H9 (cell line): ENCODE results near the gene ATM. TPM values are rescaled to one million over a fixed set of nuclear protein-coding genes. Genes with fewer than 3 reads are reported as not detected.

Source experiments
- DNase-seq: peaks from one replicate; pipeline ENCODE4 v3.0.0-alpha.2; 2017
- H2AFZ ChIP-seq: one replicate; pipeline ENCODE4 v1.6.1; 2013; ENCODE audit warnings: mild to moderate bottlenecking, low read length, control low read depth, moderate library complexity
- H2AK5ac ChIP-seq: 2 replicates; pipeline ENCODE4 v1.6.1; 2013; ENCODE audit warnings: low read length, control low read depth, mixed read lengths; ENCODE audit not compliant: insufficient read length
- H2BK120ac ChIP-seq: one replicate; pipeline ENCODE4 v1.6.1; 2013; ENCODE audit warnings: low read depth, mild to moderate bottlenecking, low read length, control low read depth, inconsistent platforms; ENCODE audit not compliant: poor library complexity, severe bottlenecking
- H2BK12ac ChIP-seq: 2 replicates; pipeline ENCODE4 v1.6.1; 2013; ENCODE audit warnings: low read length, control low read depth, mixed read lengths, low read depth; ENCODE audit not compliant: insufficient read length
- H2BK15ac ChIP-seq: 2 replicates; pipeline ENCODE4 v1.6.1; 2013; ENCODE audit warnings: low read depth, low read length, control low read depth
- H2BK20ac ChIP-seq: one replicate; pipeline ENCODE4 v1.6.1; 2013; ENCODE audit warnings: low read depth, mild to moderate bottlenecking, low read length, control low read depth, inconsistent platforms; ENCODE audit not compliant: poor library complexity, severe bottlenecking
- H2BK5ac ChIP-seq: 2 replicates; pipeline ENCODE4 v1.6.1; 2013; ENCODE audit warnings: low read length, control low read depth, mixed read lengths; ENCODE audit not compliant: insufficient read length
- H3K14ac ChIP-seq: 2 replicates; pipeline ENCODE4 v1.6.1; 2013; ENCODE audit warnings: low read length, control low read depth; ENCODE audit not compliant: insufficient read depth
- H3K18ac ChIP-seq: 2 replicates; pipeline ENCODE4 v1.6.1; 2013; ENCODE audit warnings: low read depth, mild to moderate bottlenecking, mixed read lengths, low read length, control low read depth; ENCODE audit not compliant: insufficient read length
- H3K23ac ChIP-seq: 2 replicates; pipeline ENCODE4 v1.6.1; 2013; ENCODE audit warnings: low read length, control low read depth, mixed read lengths, low read depth; ENCODE audit not compliant: insufficient read length
- H3K23me2 ChIP-seq: 2 replicates; pipeline ENCODE4 v1.6.1; 2013; ENCODE audit warnings: low read depth, mild to moderate bottlenecking, mixed read lengths, low read length, control low read depth; ENCODE audit not compliant: insufficient read length, poor library complexity, severe bottlenecking
- H3K27ac ChIP-seq: 2 replicates; pipeline ENCODE4 v1.5.1; 2013; ENCODE audit warnings: low read length, control low read depth, mixed read lengths, low read depth; ENCODE audit not compliant: insufficient read length
- H3K27me3 ChIP-seq: 2 replicates; pipeline ENCODE4 v1.6.1; 2013; ENCODE audit warnings: low read length, control low read depth, inconsistent platforms; ENCODE audit not compliant: insufficient read depth
- H3K4ac ChIP-seq: 2 replicates; pipeline ENCODE4 v1.6.1; 2013; ENCODE audit warnings: low read depth, mild to moderate bottlenecking, control low read depth, inconsistent platforms, low read length, moderate library complexity
- H3K4me1 ChIP-seq: 2 replicates; pipeline ENCODE4 v1.6.1; 2013; ENCODE audit warnings: low read length, control low read depth, inconsistent platforms; ENCODE audit not compliant: insufficient read depth
- H3K4me2 ChIP-seq: 2 replicates; pipeline ENCODE4 v1.6.1; 2013; ENCODE audit warnings: low read length, control low read depth, mixed read lengths; ENCODE audit not compliant: insufficient read length, insufficient read depth
- H3K56ac ChIP-seq: 2 replicates; pipeline ENCODE4 v1.6.1; 2013; ENCODE audit warnings: low read depth, mild to moderate bottlenecking, mixed read lengths, low read length, control low read depth; ENCODE audit not compliant: insufficient read length
- H3K79me1 ChIP-seq: 2 replicates; pipeline ENCODE4 v1.6.1; 2013; ENCODE audit warnings: low read depth, mild to moderate bottlenecking, moderate library complexity, low read length, control low read depth, inconsistent platforms; ENCODE audit not compliant: insufficient read depth, poor library complexity, severe bottlenecking
- H3K79me2 ChIP-seq: 2 replicates; pipeline ENCODE4 v1.6.1; 2013; ENCODE audit warnings: low read length, control low read depth, inconsistent platforms; ENCODE audit not compliant: insufficient read depth
- H3K9ac ChIP-seq: 2 replicates; pipeline ENCODE4 v1.6.1; 2013; ENCODE audit warnings: low read length, control low read depth, mixed read lengths; ENCODE audit not compliant: insufficient read length; ENCODE audit errors: extremely low read depth
- H3K9me3 ChIP-seq: one replicate; pipeline ENCODE4 v1.6.1; 2013; ENCODE audit warnings: low read depth, low read length, inconsistent platforms; ENCODE audit not compliant: control insufficient read depth
- H3T11ph ChIP-seq: one replicate; pipeline ENCODE4 v1.6.1; 2013; ENCODE audit warnings: mild to moderate bottlenecking, low read length, control low read depth, inconsistent platforms
- H4K20me1 ChIP-seq: one replicate; pipeline ENCODE4 v1.6.1; 2013; ENCODE audit not compliant: control insufficient read depth, insufficient read length, insufficient read depth
- H4K5ac ChIP-seq: 2 replicates; pipeline ENCODE4 v1.6.1; 2013; ENCODE audit warnings: low read depth, mild to moderate bottlenecking, mixed read lengths, low read length, control low read depth; ENCODE audit not compliant: insufficient read length
- H4K8ac ChIP-seq: replicated peaks from 2 replicates; pipeline ENCODE4 v1.6.1; 2013; ENCODE audit warnings: low read length, control low read depth, mixed read lengths, low read depth; ENCODE audit not compliant: insufficient read length
- H4K91ac ChIP-seq: 2 replicates; pipeline ENCODE4 v1.6.1; 2013; ENCODE audit warnings: low read depth, mild to moderate bottlenecking, moderate library complexity, mixed read lengths, low read length, control low read depth; ENCODE audit not compliant: insufficient read length
- H3K27ac Mint-ChIP-seq, 3 experiments: 2 replicates in 2 of 3; 3 replicates in 1 of 3; pipeline ENCODE4 v1.8.0; 2020 to 2021; ENCODE audit warnings: mixed read lengths in 3 of 3, mild to moderate bottlenecking in 1 of 3, moderate library complexity in 1 of 3
- H3K27me3 Mint-ChIP-seq: 2 replicates; pipeline ENCODE4 v1.8.0; 2021; ENCODE audit warnings: low read depth, mild to moderate bottlenecking, moderate library complexity, mixed read lengths
- H3K36me3 Mint-ChIP-seq, 3 experiments: 2 replicates in 2 of 3; 3 replicates in 1 of 3; pipeline ENCODE4 v1.8.0; 2020 to 2021; ENCODE audit warnings: low read depth in 3 of 3, mixed read lengths in 3 of 3; ENCODE audit not compliant: insufficient read depth in 1 of 3
- H3K4me1 Mint-ChIP-seq, 2 experiments: 2 replicates each; pipeline ENCODE4 v1.8.0; 2020; ENCODE audit warnings: mixed read lengths in 2 of 2
- H3K4me3 Mint-ChIP-seq, 2 experiments: 2 replicates in 1 of 2; 3 replicates in 1 of 2; pipeline ENCODE4 v1.8.0; 2020 to 2021; ENCODE audit warnings: mild to moderate bottlenecking in 2 of 2, mixed read lengths in 2 of 2, moderate library complexity in 1 of 2
- H3K9me3 Mint-ChIP-seq, 2 experiments: 2 replicates in 1 of 2; 3 replicates in 1 of 2; pipeline ENCODE4 v1.8.0; 2020; ENCODE audit warnings: mild to moderate bottlenecking in 2 of 2, mixed read lengths in 2 of 2, moderate library complexity in 1 of 2
- CTCF ChIP-seq: fragments of 200-600 bp; sonication (generic); conservative IDR thresholded peaks from 3 replicates; pipeline ENCODE4 v1.8.0; 2021; ENCODE audit warnings: antibody characterized with exemption, mild to moderate bottlenecking
- WGBS: extraction: QIAGEN DNeasy Blood & Tissue Kit; methylation state at CpG from one replicate; pipeline ENCODE4 v1.1.7; 2013; ENCODE audit warnings: missing lambda C conversion rate, low lambda C conversion rate, mixed read lengths; ENCODE audit not compliant: insufficient read length; ENCODE audit errors: extremely low coverage; 5-methylcytosine and 5-hydroxymethylcytosine counted together
- total RNA-seq: library from RNA; stranded (reverse); gene quantifications from 2 replicates; pipeline ENCODE4 v1.2.1, GENCODE V29; 2021

Gene ATM
- total RNA-seq, 1 experiment from 2014 or later = 58.9 TPM

DNA sequence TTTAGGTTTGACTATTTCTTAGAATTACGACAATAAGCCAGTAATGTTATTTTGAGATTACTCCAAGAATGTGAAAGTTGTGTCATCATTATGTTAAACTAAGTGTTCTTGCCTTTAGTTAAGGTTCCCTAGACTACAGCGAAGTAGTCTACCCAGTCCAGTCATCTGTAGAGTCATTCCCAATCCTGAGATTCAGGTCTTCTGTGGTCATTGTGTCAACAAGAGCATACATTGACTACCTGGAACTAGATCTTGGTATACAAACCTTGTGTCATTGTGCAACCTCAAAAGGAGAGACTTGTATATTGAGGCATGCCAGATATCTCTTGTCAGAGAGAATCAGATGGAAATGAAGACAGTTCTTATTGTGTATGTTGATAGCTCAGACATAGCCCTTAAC, 115.9 kb downstream of the ATM start:
- WGBS = no CpG with 5 or more reads among the region's 2 CpGs
- H3K23me2 ChIP-seq = no peaks in the 10 kb centered on the region
- no peak for TF ChIP-seq CTCF
- no peak overlapping the region for H2BK15ac ChIP-seq
- H3K14ac ChIP-seq = no peak overlapping the region
- H4K91ac ChIP-seq = no peak overlapping the region
- no peaks in the 10 kb centered on the region for H3K79me2 ChIP-seq
- DNase-seq = no peak
- H3K79me1 ChIP-seq = no peaks in the 10 kb centered on the region
- H3K4ac ChIP-seq = no peak overlapping the region
- H3K27ac ChIP-seq = no peak overlapping the region
- H3K56ac ChIP-seq = no peak overlapping the region
- Mint-ChIP-seq H3K4me3 (no peak overlapping the region), H3K36me3 (peaks cover 11 to 27% (median 25%) of the 10 kb centered on the region in 3 experiments; a peak in 6 of 7 replicates), H3K27me3 (no peaks in the 10 kb centered on the region), H3K4me1 (peaks cover 21 to 25% of the 10 kb centered on the region in 2 experiments), H3K27ac (no peak overlapping the region), H3K9me3 (no peaks in the 10 kb centered on the region)
- H2BK12ac ChIP-seq = no peak overlapping the region
- H2AFZ ChIP-seq = no peak overlapping the region
- H3K23ac ChIP-seq = no peak overlapping the region
- no peak overlapping the region for H3K9ac ChIP-seq
- no peak overlapping the region for H2BK20ac ChIP-seq
- H3K9me3 ChIP-seq = no peaks in the 10 kb centered on the region
- no peak overlapping the region for H3K4me2 ChIP-seq
- no peak overlapping the region for H4K5ac ChIP-seq
- H2BK5ac ChIP-seq = no peak overlapping the region
- no peaks in the 10 kb centered on the region for H3K27me3 ChIP-seq
- no peak overlapping the region for H3T11ph ChIP-seq
- H4K8ac ChIP-seq = no peak overlapping the region
- no peak overlapping the region for H2AK5ac ChIP-seq
- no peak overlapping the region for H3K18ac ChIP-seq
- no peaks in the 10 kb centered on the region; the same call in 1 of the 2 replicates for H3K4me1 ChIP-seq
- no peaks in the 10 kb centered on the region for H4K20me1 ChIP-seq
- no peak overlapping the region for H2BK120ac ChIP-seq
